MM.1S (cell line): Measurements from ENCODE around the gene OBSCN.

Experiments used
- CTCF ChIP-seq: fragments of 300-600 bp; sonication (generic); IDR thresholded peaks from 2 replicates; pipeline ENCODE4 v1.5.1; 2016; ENCODE audit warnings: antibody characterized with exemption, low read length, mixed read lengths
- EZH2phosphoT487 ChIP-seq: fragments of 300-600 bp; sonication (generic); IDR thresholded peaks from 2 replicates; pipeline ENCODE4 v1.6.1; 2018; ENCODE audit warnings: antibody characterized with exemption, low read length

GRCh38 chr1:228238461-228238860 is 30.6 kb downstream of the OBSCN start:
- TF ChIP-seq CTCF (no peak), EZH2phosphoT487 (no peak)
